ENCODE measurements around the gene ENOX1.

- TF ChIP-seq POLR2A (IDR thresholded peaks at IDR 0.05) = no peak
- no peak for TF ChIP-seq CTCF (IDR thresholded peaks at IDR 0.05)
These were observed 199.4 kb downstream of the ENOX1 start for GRCh38 chr13:43587376-43587775.

All from testis (tissue), 2 donors.